T-cell (primary cell): Measurements from ENCODE around the gene CD300LB. TPM values are rescaled to one million over a fixed set of nuclear protein-coding genes. Genes with fewer than 3 reads are reported as not detected.
A peak's percentile ranks its signal among the peaks of the same experiment; 100 is the strongest.

ENCODE experiments used
- ATAC-seq, 4 experiments: fragments of 200-7000 bp in 3 of 4; fragments of 150-1000 bp in 1 of 4; cut with Tn5 transposase; replicated peaks in 1 of 4; 1 replicate in 3 of 4; 2 replicates in 1 of 4; pipeline ENCODE4 v1.10.0; 2021; ENCODE audit warnings: moderate library complexity in 3 of 4, mild to moderate bottlenecking in 2 of 4, moderate number of reproducible peaks in 1 of 4
- CTCF ChIA-PET, 2 donors: fragments of 300-600 bp; sonication (Branson Sonifier 250); formaldehyde crosslinking; loops; one replicate each; lab custom pipeline; 2022; ENCODE audit warnings: antibody characterized with exemption in 2 of 2; lab: Charles Lee
- POLR2A ChIA-PET, 2 donors: fragments of 300-600 bp; sonication (Branson Sonifier 250); formaldehyde crosslinking; loops; one replicate each; lab custom pipeline; 2022; ENCODE audit warnings: antibody characterized with exemption in 2 of 2; lab: Charles Lee
- DNase-seq, 35 experiments: peaks; one replicate each; pipeline versions ENCODE4 v3.0.0 to v3.0.0-alpha.2; 2013 to 2023
- H3K27ac ChIP-seq: one replicate; pipeline ENCODE4 v1.5.1; 2013; ENCODE audit warnings: low read length
- H3K27me3 ChIP-seq, 2 experiments: replicated peaks in 1 of 2; 1 replicate in 1 of 2; 2 replicates in 1 of 2; pipeline versions ENCODE4 v1.6.1 to v1.7.0; 2013; ENCODE audit warnings: low read length in 1 of 2, mixed read lengths in 1 of 2; ENCODE audit not compliant: control insufficient read depth in 2 of 2, insufficient read depth in 2 of 2; ENCODE audit errors: extremely low read depth in 1 of 2
- H3K36me3 ChIP-seq, 2 donors: 1 replicate in 1 of 2; 2 replicates in 1 of 2; pipeline versions ENCODE4 v1.6.1 to v1.7.0; 2013; ENCODE audit warnings: low read length in 1 of 2; ENCODE audit not compliant: control insufficient read depth in 2 of 2, insufficient read depth in 1 of 2; ENCODE audit errors: extremely low read depth in 1 of 2
- H3K4me1 ChIP-seq, 2 experiments: 1 replicate in 1 of 2; 2 replicates in 1 of 2; pipeline versions ENCODE4 v1.6.1 to v1.7.0; 2013; ENCODE audit warnings: low read length in 2 of 2, mixed read lengths in 1 of 2; ENCODE audit not compliant: insufficient read depth in 2 of 2, control insufficient read depth in 1 of 2; ENCODE audit errors: extremely low read depth in 1 of 2
- H3K4me3 ChIP-seq, 2 donors: 1 replicate in 1 of 2; 2 replicates in 1 of 2; pipeline versions ENCODE4 v1.5.1 to v1.7.0; 2013; ENCODE audit warnings: mild to moderate bottlenecking in 2 of 2, low read length in 1 of 2, moderate library complexity in 1 of 2; ENCODE audit not compliant: control insufficient read depth in 1 of 2; ENCODE audit errors: extremely low read depth in 1 of 2
- H3K9me3 ChIP-seq: 2 replicates; pipeline ENCODE4 v1.7.0; 2013
- H3K27ac Mint-ChIP-seq, 2 donors: one replicate each; pipeline ENCODE4 v1.8.0; 2020 to 2021; ENCODE audit warnings: mild to moderate bottlenecking in 2 of 2, mixed read lengths in 2 of 2
- H3K27me3 Mint-ChIP-seq, 2 donors: one replicate each; pipeline ENCODE4 v1.8.0; 2021 to 2022; ENCODE audit warnings: mixed read lengths in 2 of 2
- H3K36me3 Mint-ChIP-seq: one replicate; pipeline ENCODE4 v1.8.0; 2021; ENCODE audit warnings: mixed read lengths
- H3K4me1 Mint-ChIP-seq, 3 donors: one replicate each; pipeline ENCODE4 v1.8.0; 2020 to 2022; ENCODE audit warnings: mixed read lengths in 3 of 3, mild to moderate bottlenecking in 1 of 3
- H3K4me3 Mint-ChIP-seq, 3 donors: one replicate each; pipeline ENCODE4 v1.8.0; 2020 to 2022; ENCODE audit warnings: mild to moderate bottlenecking in 3 of 3, mixed read lengths in 3 of 3, moderate library complexity in 3 of 3
- H3K9me3 Mint-ChIP-seq, 3 donors: one replicate each; pipeline ENCODE4 v1.8.0; 2020 to 2022; ENCODE audit warnings: mixed read lengths in 3 of 3
- WGBS: methylation state at CpG from one replicate; pipeline ENCODE4 v1.1.5; 2013; ENCODE audit warnings: missing lambda C conversion rate; ENCODE audit not compliant: insufficient coverage; 5-methylcytosine and 5-hydroxymethylcytosine counted together
- total RNA-seq, 35 experiments: library from RNA in 6 of 35; stranded (reverse) in 6 of 35; fragments of 120-200 nt in 1 of 35; gene quantifications; one replicate each; pipeline versions ENCODE4 v1.2.1 to v1.2.4 and lab custom pipeline; 2013 to 2026

The CD300LB gene
- total RNA-seq, 5 donors from 2014 or later (not counting 1 experiment from before 2014, with no cell fraction given): not detected

DNA sequence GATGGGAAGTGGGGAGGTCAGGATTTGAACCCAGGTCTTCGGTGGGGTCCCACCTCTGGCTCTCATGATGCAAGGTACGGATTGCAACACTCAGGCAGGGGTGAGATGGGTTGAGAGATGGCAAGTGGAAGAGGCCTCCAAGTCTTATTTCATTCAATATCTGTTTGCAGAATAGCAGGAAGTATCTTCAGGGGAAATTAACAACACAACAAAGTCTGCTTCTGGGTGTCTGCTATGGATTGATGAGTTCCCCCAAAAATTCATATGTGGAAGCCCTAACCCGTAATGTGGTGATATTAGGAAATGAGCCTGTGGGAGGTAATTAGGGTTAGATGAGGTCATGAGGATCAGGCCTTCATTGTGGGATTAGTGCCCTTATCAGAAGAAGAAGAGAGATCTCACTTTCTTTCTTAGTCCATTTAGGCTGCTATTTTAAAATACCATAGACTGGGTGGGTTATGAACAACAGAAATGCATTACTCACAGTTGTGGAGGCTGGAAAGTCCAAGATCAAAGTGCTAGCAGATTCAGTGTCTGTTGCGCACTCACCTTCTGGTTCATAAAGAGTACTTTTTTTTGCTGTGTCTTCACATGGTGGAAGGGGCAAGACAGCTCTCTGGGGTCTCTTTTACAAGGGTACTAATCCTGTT is 40.5 kb upstream of the CD300LB start:
- H3K9me3 ChIP-seq: no peaks in the 10 kb centered on the region
- no peak overlapping the region for H3K4me3 ChIP-seq
- DNase-seq: no peak
- H3K27me3 Mint-ChIP-seq: peaks cover 21 to 33% of the 10 kb centered on the region in 2 donors
- peaks cover 0 to 11% (median 0%) of the 10 kb centered on the region in 3 donors for H3K4me1 Mint-ChIP-seq
- no peaks in the 10 kb centered on the region for H3K4me1 ChIP-seq
- ATAC-seq: no peak
- H3K36me3 ChIP-seq: no peaks in the 10 kb centered on the region
- H3K27me3 ChIP-seq: peaks cover 0 to 41% of the 10 kb centered on the region in 2 experiments
- no peaks in the 10 kb centered on the region for H3K36me3 Mint-ChIP-seq
- no peak overlapping the region for H3K27ac ChIP-seq
- no peak overlapping the region for H3K4me3 Mint-ChIP-seq
- no peaks in the 10 kb centered on the region for H3K9me3 Mint-ChIP-seq
- POLR2A ChIA-PET: no interaction called here
- no peak overlapping the region for H3K27ac Mint-ChIP-seq
- 86% methylated on average over 1 of the region's 4 CpGs for WGBS
- CTCF ChIA-PET: no interaction called here

DNA sequence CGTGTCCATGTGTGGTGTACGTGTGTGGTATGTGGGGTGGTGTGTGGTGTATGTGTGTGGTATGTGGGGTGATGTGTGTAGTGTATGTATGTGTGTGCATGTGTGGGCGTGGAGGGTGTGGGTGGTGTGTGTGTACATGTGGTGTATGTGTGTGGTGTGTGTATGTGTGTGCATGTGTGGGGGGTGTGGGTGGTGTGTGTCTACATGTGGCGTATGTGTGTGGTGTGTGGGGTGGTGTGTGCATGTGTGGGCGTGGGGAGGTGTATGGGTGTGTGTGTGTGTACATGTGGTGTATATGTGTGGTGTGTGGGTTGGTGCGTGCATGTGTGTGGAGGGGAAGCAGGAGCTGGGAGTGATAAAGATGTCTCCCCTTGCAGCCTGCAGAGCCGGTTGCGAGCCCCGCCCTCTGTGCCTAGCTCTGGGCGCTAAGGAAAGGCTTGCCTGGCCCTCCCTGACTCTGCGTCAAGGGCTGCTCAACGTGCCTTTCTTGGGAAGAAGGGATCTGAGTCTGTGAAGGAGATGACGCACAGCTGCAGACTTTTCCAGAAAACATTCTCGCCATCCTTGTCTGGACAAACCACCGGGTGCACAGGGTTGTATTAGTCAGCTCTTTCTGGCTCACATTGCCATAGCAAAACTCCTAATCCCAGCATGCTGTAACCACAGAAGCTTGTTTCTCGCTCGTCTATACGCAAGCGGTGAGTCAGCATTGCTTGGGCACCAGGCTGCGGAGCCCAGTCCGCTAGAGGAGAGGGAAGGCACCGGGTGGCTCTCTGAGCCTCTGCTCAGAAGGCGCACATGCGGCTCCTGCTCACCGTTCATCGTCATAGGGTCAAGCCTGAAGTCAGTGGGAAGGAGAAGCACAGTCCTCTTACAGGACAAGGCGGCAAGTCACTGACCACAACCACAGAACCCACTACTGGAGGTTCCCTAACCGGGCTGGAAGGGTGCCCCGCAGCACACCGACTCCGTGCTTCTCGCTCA is 38.0 kb upstream of the CD300LB start:
- Mint-ChIP-seq H3K4me1 (peaks cover 0 to 11% (median 0%) of the 10 kb centered on the region in 3 donors), H3K4me3 (no peak overlapping the region), H3K27me3 (peaks cover 19 to 45% of the 10 kb centered on the region in 2 donors), H3K9me3 (no peaks in the 10 kb centered on the region), H3K36me3 (no peaks in the 10 kb centered on the region), H3K27ac (no peak overlapping the region)
- DNase-seq: peak in 1 of 35 experiments; percentile 46
- H3K9me3 ChIP-seq: no peaks in the 10 kb centered on the region
- ChIA-PET POLR2A (no interaction called here), CTCF (no interaction called here)
- no peak overlapping the region for H3K27ac ChIP-seq
- peaks cover 0 to 55% of the 10 kb centered on the region in 2 experiments for H3K27me3 ChIP-seq
- peaks cover 0 to 2% of the 10 kb centered on the region in 2 experiments for H3K4me1 ChIP-seq
- no peaks in the 10 kb centered on the region for H3K36me3 ChIP-seq
- no peak overlapping the region for H3K4me3 ChIP-seq
- no peak for ATAC-seq
- WGBS: 31% methylated on average over 26 of the region's 32 CpGs

DNA sequence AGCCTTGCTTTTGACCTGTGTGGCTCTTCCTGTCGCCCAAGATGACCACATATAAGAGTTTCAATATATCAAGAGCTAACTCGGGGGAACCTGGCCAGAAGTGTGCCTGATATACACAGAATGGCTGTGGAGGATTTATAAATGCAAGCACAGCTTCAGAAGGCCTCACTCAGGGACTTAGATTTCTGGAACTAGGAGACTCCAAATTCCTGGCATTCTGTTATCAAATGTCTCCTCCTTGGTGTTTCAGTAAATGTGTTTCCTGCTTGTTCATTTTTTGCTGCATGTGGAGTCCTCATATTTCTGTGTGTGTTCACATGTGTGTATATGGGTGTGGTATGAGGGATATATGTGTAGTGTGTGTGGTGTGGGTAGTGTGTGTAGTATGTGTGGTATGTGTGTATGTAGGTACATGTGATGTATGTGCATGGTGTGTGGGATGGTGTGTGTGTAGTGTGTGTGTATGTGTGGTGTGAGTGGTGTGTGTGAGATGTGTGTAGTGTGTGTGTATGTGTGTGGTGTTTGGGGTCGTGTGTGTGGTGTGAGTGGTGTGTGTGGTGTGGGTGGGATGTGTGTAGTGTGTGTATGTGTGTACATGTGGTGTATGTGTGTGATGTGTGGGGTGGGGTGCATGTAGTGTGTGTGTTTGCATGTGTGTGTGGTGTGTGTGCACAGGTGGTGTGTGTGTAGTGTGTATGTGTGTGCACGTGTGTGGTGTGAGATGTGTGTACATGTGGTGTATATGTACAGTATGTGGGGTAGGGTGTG is 37.0 kb upstream of the CD300LB start:
- no peaks in the 10 kb centered on the region for H3K9me3 Mint-ChIP-seq
- no peak overlapping the region for H3K27ac Mint-ChIP-seq
- no peak for ATAC-seq
- 72% methylated on average over 2 of the region's 4 CpGs for WGBS
- Histone ChIP-seq H3K36me3 (no peaks in the 10 kb centered on the region), H3K27me3 (peaks cover 0 to 62% of the 10 kb centered on the region in 2 experiments), H3K4me3 (no peak overlapping the region), H3K9me3 (no peaks in the 10 kb centered on the region), H3K4me1 (peaks cover 0 to 2% of the 10 kb centered on the region in 2 experiments), H3K27ac (no peak overlapping the region)
- POLR2A ChIA-PET: no interaction called here
- no peaks in the 10 kb centered on the region for H3K36me3 Mint-ChIP-seq
- peaks cover 20 to 53% of the 10 kb centered on the region in 2 donors for H3K27me3 Mint-ChIP-seq
- CTCF ChIA-PET: no interaction called here
- DNase-seq: no peak
- peaks cover 0 to 11% (median 0%) of the 10 kb centered on the region in 3 donors for H3K4me1 Mint-ChIP-seq
- H3K4me3 Mint-ChIP-seq: no peak overlapping the region

DNA sequence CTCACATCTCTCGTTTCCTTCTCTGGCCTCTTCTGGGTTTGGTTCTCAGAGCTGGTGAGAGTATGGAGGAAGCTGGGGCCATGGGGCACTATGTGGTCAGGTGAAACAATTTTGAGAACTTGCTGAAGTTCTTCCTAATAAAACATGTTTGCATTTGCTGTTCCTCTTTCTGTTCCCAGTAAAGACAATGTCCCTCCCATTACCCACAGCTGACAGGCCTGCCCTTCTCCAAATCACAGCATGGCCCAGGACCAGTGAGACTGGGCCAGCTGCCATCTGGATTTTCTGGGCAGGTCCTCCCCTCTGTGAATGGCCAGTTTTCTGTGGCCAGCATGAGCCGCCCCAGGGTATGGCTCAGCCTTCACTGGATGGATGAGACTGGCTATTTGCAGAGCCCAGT is 36.1 kb upstream of the CD300LB start, which contains the start of gene CD300H:
Gene CD300H (minus strand): TSS at position 113 of the 400 bp plus-strand sequence.
- CTCF ChIA-PET: no interaction called here
- no peak within 1 kb of the TSS for H3K4me3 ChIP-seq

DNA sequence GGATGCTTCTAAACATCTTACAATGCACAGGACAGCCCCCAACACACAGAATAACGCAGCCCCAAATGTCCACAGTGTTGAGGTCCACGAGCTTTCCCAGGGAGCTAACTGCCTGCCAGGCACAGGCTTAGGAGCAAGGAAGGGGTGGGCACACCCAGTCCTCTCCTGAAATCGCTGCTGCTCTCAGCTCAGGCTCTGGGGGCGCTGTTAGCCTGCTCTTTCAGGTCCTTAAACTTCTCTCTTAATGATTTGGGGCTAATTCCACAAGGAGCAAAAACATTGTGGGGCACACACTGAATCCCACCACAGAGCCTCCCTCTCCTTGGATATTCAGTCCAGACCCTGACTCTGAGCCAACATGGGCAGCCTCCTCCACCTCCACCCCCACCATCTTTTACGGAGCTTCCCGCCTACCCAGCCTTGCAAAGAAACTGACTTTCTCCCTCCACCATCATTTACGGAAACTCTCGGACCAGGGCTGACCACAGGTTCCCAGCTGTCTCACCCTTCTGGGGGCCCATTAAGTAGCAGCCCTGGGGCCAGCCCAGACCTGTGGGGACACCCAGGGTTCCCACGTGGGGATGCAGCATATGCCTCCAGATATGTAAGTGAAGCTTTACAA is 35.0 kb upstream of the CD300LB start:
- H3K27ac Mint-ChIP-seq: no peak overlapping the region
- POLR2A ChIA-PET: no interaction called here
- 40% methylated on average over 9 of the region's 9 CpGs for WGBS

More for the DNA sequence above, 36.1 kb upstream of the CD300LB start, which contains the start of gene CD300H:
- H3K27me3 Mint-ChIP-seq: peaks cover 20 to 56% of the 10 kb centered on the region in 2 donors
- peaks cover 0 to 11% (median 0%) of the 10 kb centered on the region in 3 donors for H3K4me1 Mint-ChIP-seq
- peaks cover 0 to 70% of the 10 kb centered on the region in 2 experiments for H3K27me3 ChIP-seq
- H3K27ac ChIP-seq: no peak within 1 kb of the TSS
- no peaks in the 10 kb centered on the region for H3K36me3 Mint-ChIP-seq
- no peaks in the 10 kb centered on the region for H3K9me3 Mint-ChIP-seq
- no peaks in the 10 kb centered on the region for H3K36me3 ChIP-seq
- no peak within 1 kb of the TSS for H3K27ac Mint-ChIP-seq
- no CpG with 5 or more reads among the region's 2 CpGs for WGBS
- H3K9me3 ChIP-seq: no peaks in the 10 kb centered on the region
- POLR2A ChIA-PET: no interaction called here
- ATAC-seq: no peak
- peaks cover 0 to 2% of the 10 kb centered on the region in 2 experiments for H3K4me1 ChIP-seq
- H3K4me3 Mint-ChIP-seq: no peak within 1 kb of the TSS
- no peak for DNase-seq

More for the DNA sequence above, 35.0 kb upstream of the CD300LB start:
- DNase-seq: peak in 17 of 35 experiments; percentile 8 to 49 (median 20)
- no peak for ATAC-seq
- CTCF ChIA-PET: interaction anchor here in 1 of 2 donors (1.4 to 1.6 kb wide), 2 partner anchors 26 to 298 kb away, joined by 3 read pairs; partner anchors contain the start of gene CD300LD
- Histone ChIP-seq H3K36me3 (no peaks in the 10 kb centered on the region), H3K4me1 (peaks cover 0 to 2% of the 10 kb centered on the region in 2 experiments), H3K27me3 (peaks cover 0 to 72% of the 10 kb centered on the region in 2 experiments), H3K4me3 (no peak overlapping the region), H3K27ac (no peak overlapping the region), H3K9me3 (no peaks in the 10 kb centered on the region)
- no peaks in the 10 kb centered on the region for H3K36me3 Mint-ChIP-seq
- no peak overlapping the region for H3K4me3 Mint-ChIP-seq
- peaks cover 20 to 58% of the 10 kb centered on the region in 2 donors for H3K27me3 Mint-ChIP-seq
- peaks cover 0 to 11% (median 0%) of the 10 kb centered on the region in 3 donors for H3K4me1 Mint-ChIP-seq
- no peaks in the 10 kb centered on the region for H3K9me3 Mint-ChIP-seq
